NCI-H524 (cell line): ENCODE measurements around the gene UBD.

ENCODE experiments used
- DNase-seq, 2 experiments: peaks; one replicate each; lab custom pipeline; 2025; lab: John Stamatoyannopoulos, UW

The UBD gene

GRCh38 chr6:29521006-29521680 lies 38.4 kb downstream of the UBD start:
- no peak for DNase-seq

- no peak for DNase-seq
Observed at GRCh38 chr6:29520232-29520631, 39.3 kb downstream of the UBD start.

GRCh38 chr6:29519291-29520010 lies 40.1 kb downstream of the UBD start:
- DNase-seq: no peak

- no peak for DNase-seq
Observed at GRCh38 chr6:29517728-29518440, 41.6 kb downstream of the UBD start.

GRCh38 chr6:29517245-29517644 lies 42.3 kb downstream of the UBD start:
- DNase-seq: no peak

GRCh38 chr6:29516108-29516507 lies 43.4 kb downstream of the UBD start:
- DNase-seq: no peak

GRCh38 chr6:29510746-29511300 lies 48.7 kb downstream of the UBD start:
- no peak for DNase-seq

GRCh38 chr6:29510202-29510601 lies 49.3 kb downstream of the UBD start:
- peak in 1 of 2 experiments; percentile 7 for DNase-seq

- no peak for DNase-seq
Observed at GRCh38 chr6:29509711-29510110, 49.8 kb downstream of the UBD start.

- no peak for DNase-seq
Observed at GRCh38 chr6:29509239-29509638, 50.3 kb downstream of the UBD start.

GRCh38 chr6:29507319-29507718 lies 52.2 kb downstream of the UBD start:
- DNase-seq: no peak

- no peak for DNase-seq
Observed at GRCh38 chr6:29506446-29507067, 53.0 kb downstream of the UBD start.

GRCh38 chr6:29505808-29506207 lies 53.7 kb downstream of the UBD start:
- no peak for DNase-seq
